K562 (cell line): ENCODE measurements around the gene C1orf116. TPM values are rescaled to one million over a fixed set of nuclear protein-coding genes. Genes with fewer than 3 reads are reported as not detected.

Experiments
- ATAC-seq: fragments of 200-7000 bp; cut with Tn5 transposase; 3 replicates; pipeline ENCODE4 v1.9.1; 2020; ENCODE audit warnings: moderate library complexity
- BruUV-seq: library from RNA; stranded (reverse); fragments of 400-500 nt; replicated peaks from 2 replicates; lab custom pipeline; 2021; lab: Mats Ljungman, UMichigan
- CTCF ChIA-PET: fragments of 300-600 bp; formaldehyde crosslinking; extraction: SDS; loops from one replicate; lab custom pipeline; 2021; ENCODE audit warnings: low intra/inter-chr PET ratio; lab: Yijun Ruan, JAX
- POLR2A ChIA-PET: fragments of 300-600, 350-650 bp; sonication (Branson Sonifier 250); formaldehyde crosslinking; extraction: SDS; loops from one replicate; lab custom pipeline; 2021; ENCODE audit warnings: antibody characterized with exemption, inconsistent platforms; lab: Yijun Ruan, JAX
- DNase-seq, 4 experiments: peaks; one replicate each; pipeline versions ENCODE4 v3.0.0 to v3.0.0-alpha.2; 2011 to 2018; ENCODE audit warnings: low spot score in 3 of 4, mixed read lengths in 3 of 4; ENCODE audit errors: extremely low read depth in 1 of 4
- FAIRE-seq: peaks from 2 replicates; lab custom pipeline; 2011; peaks lifted over from hg19 to GRCh38; lab: Jason Lieb, UNC
- H2AFZ ChIP-seq: 2 replicates; pipeline ENCODE4 v1.6.0; 2011; ENCODE audit warnings: low read depth, low read length, control low read depth, inconsistent platforms
- H3K27ac ChIP-seq: fragments of 200-600 bp; 3 replicates; pipeline ENCODE4 v1.8.0; 2011; ENCODE audit warnings: low read depth, mild to moderate bottlenecking, control low read depth, inconsistent platforms, low read length, moderate library complexity, mixed read lengths; ENCODE audit errors: extremely low read depth
- H3K27me3 ChIP-seq, 2 experiments: fragments of 300-600 bp in 1 of 2; 2 replicates in 1 of 2; 3 replicates in 1 of 2; pipeline versions ENCODE4 v1.6.0 to v1.8.0; 2011; ENCODE audit warnings: inconsistent platforms in 2 of 2, low read length in 2 of 2, mild to moderate bottlenecking in 1 of 2, mixed read lengths in 1 of 2, moderate library complexity in 1 of 2; ENCODE audit not compliant: control insufficient read depth in 2 of 2, insufficient read depth in 2 of 2
- H3K36me3 ChIP-seq: fragments of 300-600 bp; 3 replicates; pipeline ENCODE4 v1.8.0; 2011; ENCODE audit warnings: mild to moderate bottlenecking, low read length, inconsistent platforms; ENCODE audit not compliant: control insufficient read depth, insufficient read depth
- H3K4me1 ChIP-seq, 2 experiments: fragments of 200-600 bp in 1 of 2; replicated peaks in 1 of 2; 2 replicates in 1 of 2; 3 replicates in 1 of 2; pipeline versions ENCODE4 v1.5.1 to v1.8.0; 2011; ENCODE audit warnings: inconsistent platforms in 2 of 2, low read length in 2 of 2, mild to moderate bottlenecking in 1 of 2, mixed read lengths in 1 of 2, moderate library complexity in 1 of 2; ENCODE audit not compliant: control insufficient read depth in 2 of 2, insufficient read depth in 2 of 2
- H3K4me2 ChIP-seq: 2 replicates; pipeline ENCODE4 v1.6.1; 2011; ENCODE audit warnings: low read length, control low read depth, inconsistent platforms, mixed read lengths; ENCODE audit not compliant: insufficient read depth
- H3K4me3 ChIP-seq: fragments of 200-600 bp; sonication (generic), shearing (Covaris generic); 2 replicates; pipeline ENCODE4 v1.5.1; 2016; ENCODE audit warnings: control low read depth, inconsistent platforms
- H3K79me2 ChIP-seq: fragments of 200-600 bp; 3 replicates; pipeline ENCODE4 v1.8.0; 2011; ENCODE audit warnings: low read length, inconsistent platforms; ENCODE audit not compliant: control insufficient read depth, insufficient read depth
- H3K9ac ChIP-seq, 2 experiments: 2 replicates each; pipeline versions ENCODE4 v1.6.0 to v1.6.1; 2011; ENCODE audit warnings: low read depth in 2 of 2, low read length in 2 of 2, control low read depth in 1 of 2, inconsistent platforms in 1 of 2, mild to moderate bottlenecking in 1 of 2, mixed read lengths in 1 of 2; ENCODE audit not compliant: insufficient read depth in 1 of 2
- H3K9me1 ChIP-seq: one replicate; pipeline ENCODE4 v1.6.0; 2011; ENCODE audit warnings: inconsistent platforms, mild to moderate bottlenecking, low read length, moderate library complexity; ENCODE audit not compliant: control insufficient read depth, insufficient read depth
- H3K9me3 ChIP-seq: replicated peaks from 2 replicates; pipeline ENCODE4 v1.5.1; 2011; ENCODE audit warnings: low read depth, low read length, inconsistent platforms; ENCODE audit not compliant: control insufficient read depth, insufficient read depth
- H4K20me1 ChIP-seq: replicated peaks from 2 replicates; pipeline ENCODE4 v1.6.1; 2011; ENCODE audit warnings: low read length, inconsistent platforms, mixed read lengths; ENCODE audit not compliant: control insufficient read depth, insufficient read depth
- ATF3 ChIP-seq, 2 experiments: fragments of 450-650 bp in 1 of 2; sonication (generic) in 1 of 2; formaldehyde crosslinking in 1 of 2; IDR thresholded peaks in 1 of 2; conservative IDR thresholded peaks in 1 of 2; 2 replicates each; pipeline versions ENCODE4 v1.6.1 to v1.8.1; 2016 to 2023; ENCODE audit warnings: mild to moderate bottlenecking in 2 of 2, moderate library complexity in 2 of 2, inconsistent platforms in 1 of 2, missing genetic modification reagents in 1 of 2
- ATF7 ChIP-seq: fragments of 450-650 bp; IDR thresholded peaks from 2 replicates; pipeline ENCODE4 v1.7.1; 2014; ENCODE audit warnings: mild to moderate bottlenecking, moderate library complexity
- CEBPB ChIP-seq: fragments of 450-650 bp; IDR thresholded peaks from 2 replicates; pipeline ENCODE4 v1.6.1; 2016; ENCODE audit warnings: missing genetic modification characterization, missing compliant biosample characterization
- CEBPG ChIP-seq, 3 experiments: fragments of 200-800 bp in 1 of 3; sonication (Bioruptor generic) in 1 of 3; sonication (generic) in 1 of 3; formaldehyde crosslinking in 1 of 3; IDR thresholded peaks in 2 of 3; conservative IDR thresholded peaks in 1 of 3; 2 replicates each; pipeline versions ENCODE4 v1.6.1 to v1.8.0; 2016 to 2022; ENCODE audit warnings: missing compliant biosample characterization in 2 of 3, missing genetic modification characterization in 2 of 3, mild to moderate bottlenecking in 1 of 3, missing genetic modification reagents in 1 of 3
- CTBP1 ChIP-seq: fragments of 450-650 bp; IDR thresholded peaks from 2 replicates; pipeline ENCODE4 v1.6.1; 2016; ENCODE audit warnings: borderline replicate concordance
- ILF3 ChIP-seq: fragments of 450-650 bp; IDR thresholded peaks from 2 replicates; pipeline ENCODE4 v1.6.1; 2018; ENCODE audit warnings: antibody characterized with exemption, mild to moderate bottlenecking, moderate library complexity, borderline replicate concordance
- MAZ ChIP-seq, 2 experiments: fragments of 450-650 bp in 1 of 2; sonication (generic) in 1 of 2; formaldehyde crosslinking; IDR thresholded peaks in 1 of 2; conservative IDR thresholded peaks in 1 of 2; 2 replicates each; pipeline versions ENCODE4 v1.4.0 to v1.5.0; 2020; ENCODE audit warnings: mild to moderate bottlenecking in 1 of 2, missing genetic modification reagents in 1 of 2
- ZNF589 ChIP-seq: fragments of 200-800 bp; sonication (Bioruptor generic); IDR thresholded peaks from 2 replicates; pipeline ENCODE4 v1.6.1; 2016; ENCODE audit warnings: low read depth, missing genetic modification characterization, missing compliant biosample characterization
- WGBS: fragments of 100-300 bp; shearing (Covaris generic); methylation state at CpG from one replicate; pipeline ENCODE4 v1.1.6; 2016; ENCODE audit warnings: low coverage, mixed read lengths; ENCODE audit not compliant: insufficient coverage; ENCODE audit errors: missing lambda C conversion rate; 5-methylcytosine and 5-hydroxymethylcytosine counted together
- in situ Hi-C: fragments of 300-500 bp; cut with MboI; formaldehyde crosslinking; loops from 4 replicates; pipeline ENCODE4 v1.15.0; 2018; ENCODE audit warnings: inconsistent platforms, mixed read lengths
- intact Hi-C: fragments of 100-400 bp; cut with micrococcal nuclease; formaldehyde crosslinking; loops from 2 replicates; pipeline ENCODE4 v1.14.2; 2022
- polyA plus RNA-seq, 8 experiments: library from polyadenylated mRNA; depleted of rRNA in 4 of 8; stranded (reverse) in 5 of 8; unstranded in 3 of 8; fragments of >200 nt; fragmentation: Nextera tagmentation in 2 of 8; fragmentation: Illumina TruSeq in 1 of 8; extraction: Ambion mirVana in 2 of 8; extraction: Trizol in 1 of 8; gene quantifications; 2 replicates each; pipeline versions ENCODE4 v1.2.1 to v1.2.3, GENCODE V29; 2011 to 2014; ENCODE audit warnings: inconsistent platforms in 1 of 8, missing spikeins in 1 of 8
- total RNA-seq, 7 experiments: library from RNA; depleted of rRNA in 6 of 7; stranded (reverse); fragments of >200 nt in 6 of 7; fragmentation: Illumina TruSeq in 2 of 7; extraction: Trizol in 2 of 7; gene quantifications; 2 replicates each; pipeline versions ENCODE4 v1.2.1 to v1.2.3, GENCODE V29; 2011 to 2021; ENCODE audit warnings: low replicate concordance in 1 of 7

The C1orf116 gene
- total and polyA plus RNA-seq, 9 of the 15 experiments (the other 6 are each of a cell fraction or from before 2014, with no cell fraction given), result 0.62 to 3.0 (median 0.95) TPM

DNA sequence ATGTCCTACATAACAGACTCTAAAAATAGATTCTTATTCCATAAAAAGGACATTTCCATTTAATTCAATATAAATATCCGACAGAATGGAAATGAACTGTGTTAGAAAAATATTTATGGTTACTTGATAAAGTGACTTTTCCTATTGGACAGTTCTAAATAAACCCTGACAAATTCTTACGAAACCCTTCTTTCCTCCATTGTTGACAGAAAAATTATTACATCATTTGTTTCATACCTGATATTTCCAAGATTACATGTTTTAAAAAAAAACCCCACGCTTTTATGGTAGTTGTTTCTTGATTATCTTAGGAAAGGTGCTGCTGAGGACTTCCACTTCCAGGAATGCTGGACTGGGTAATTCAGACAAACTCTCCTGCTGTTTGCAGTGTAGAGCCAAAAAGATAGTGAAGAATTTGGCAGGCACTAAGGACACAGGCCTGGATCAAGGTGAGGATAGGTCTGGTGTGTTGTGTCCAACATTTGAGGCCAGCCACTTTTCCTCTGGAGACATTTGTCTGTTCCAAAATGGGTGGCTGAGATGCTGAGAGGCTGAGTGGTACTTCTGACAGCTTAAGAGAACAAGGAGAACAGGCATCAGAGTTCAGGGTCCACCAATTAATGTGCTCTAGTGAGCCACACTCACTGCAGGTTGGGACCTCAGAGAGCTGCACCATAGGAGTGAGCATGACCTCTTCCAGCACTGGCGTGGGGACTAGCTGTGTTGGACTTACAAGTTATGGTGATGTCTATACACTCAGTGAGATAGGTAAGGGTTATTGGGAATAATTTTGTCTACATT lies 7.0 kb upstream of the C1orf116 start:
- in situ Hi-C loops, result no loop called here
- H3K4me1 ChIP-seq, result peaks cover 9 to 42% of the 10 kb centered on the region in 2 experiments
- POLR2A ChIA-PET, result interaction anchor here (0.6 to 4.2 kb wide), 10 partner anchors 7 to 112 kb away, joined by 3 to 29 read pairs (median 6); partner anchors contain the start of genes C1orf116, PFKFB2 and YOD1
- TF ChIP-seq CEBPG (CRISPR knock-in tag; IDR thresholded peaks at IDR 0.05), result no peak; the same call in 1 of the 2 replicates
- peak; percentile 83 to 84 for TF ChIP-seq CEBPG (tag; conservative IDR thresholded peaks at IDR 0.05 in 1 of 2, IDR thresholded peaks at IDR 0.05 in 1 of 2)
- TF ChIP-seq CEBPB (tag), result peak; percentile 87
- peak; percentile 27; the same call in 1 of the 2 replicates for TF ChIP-seq CTBP1
- peak; percentile 76 for TF ChIP-seq ATF3 (IDR thresholded peaks at IDR 0.05)
- TF ChIP-seq ATF3 (CRISPR knock-in tag; conservative IDR thresholded peaks at IDR 0.05), result no peak
- TF ChIP-seq MAZ (CRISPR knock-in tag; conservative IDR thresholded peaks at IDR 0.05 in 1 of 2, IDR thresholded peaks at IDR 0.05 in 1 of 2), result 0 out of 4 replicates have a peak, but pooled peaks of 1 of the 2 experiments have one; percentile 16
- peak; percentile 22; the same call in 1 of the 2 replicates for TF ChIP-seq ATF7
- TF ChIP-seq ILF3, result no peak
- TF ChIP-seq ZNF589, result no peak
- H3K36me3 ChIP-seq, result peaks cover 21% of the 10 kb centered on the region; the same call in 2 of the 3 replicates
- peaks cover 20% of the 10 kb centered on the region for H3K79me2 ChIP-seq
- H3K4me2 ChIP-seq, result no peak overlapping the region; the same call in 1 of the 2 replicates
- DNase-seq, result no peak
- no peak overlapping the region for H3K4me3 ChIP-seq
- intact Hi-C loops, result no loop called here
- BruUV-seq, result no TSS peak
- no peaks in the 10 kb centered on the region for H3K9me3 ChIP-seq
- CTCF ChIA-PET, result no interaction called here
- WGBS, result 38% methylated on average over 4 of the region's 4 CpGs
- peak overlapping the region; percentile 19; the same call in 1 of the 3 replicates for H3K27ac ChIP-seq
- FAIRE-seq, result peak; percentile 59
- peak overlapping the region in 1 of 2 experiments; percentile 64; a peak in 1 of 4 replicates for H3K9ac ChIP-seq
- no peaks in the 10 kb centered on the region for H3K27me3 ChIP-seq
- peak overlapping the region; percentile 18; the same call in 1 of the 2 replicates for H2AFZ ChIP-seq
- H3K9me1 ChIP-seq, result no peaks in the 10 kb centered on the region
- H4K20me1 ChIP-seq, result no peaks in the 10 kb centered on the region
- ATAC-seq, result peak; percentile 74
